ENCODE measurements around the gene DLX1.

Gene DLX1

GRCh38 chr2:172074254-172074653, 11.1 kb upstream of the DLX1 start:
- H3K27me3 ChIP-seq (ENCODE audit: low read depth) = no peaks in the 10 kb centered on the region
- in situ Hi-C loops (cut with MboI; ENCODE audit: low sequenced_read_pairs) = no loop called here
- no peaks in the 10 kb centered on the region for H3K36me3 ChIP-seq (replicated peaks)
- H3K9me3 ChIP-seq = no peaks in the 10 kb centered on the region
- DNase-seq (ENCODE audit: low spot score in 2 of 2) = no peak
- H3K4me3 ChIP-seq = no peak overlapping the region
- peaks cover 18% of the 10 kb centered on the region for H3K4me1 ChIP-seq

GRCh38 chr2:172079416-172079815, 5.9 kb upstream of the DLX1 start:
- no peak overlapping the region for H3K4me3 ChIP-seq
- DNase-seq (ENCODE audit: low spot score in 2 of 2) = no peak
- H3K36me3 ChIP-seq (replicated peaks) = no peaks in the 10 kb centered on the region
- no peaks in the 10 kb centered on the region for H3K27me3 ChIP-seq (ENCODE audit: low read depth)
- in situ Hi-C loops (cut with MboI; ENCODE audit: low sequenced_read_pairs) = no loop called here
- no peaks in the 10 kb centered on the region for H3K9me3 ChIP-seq
- peaks cover 5% of the 10 kb centered on the region for H3K4me1 ChIP-seq

- Histone ChIP-seq H3K4me3 (no peak overlapping the region), H3K36me3 (replicated peaks) (no peaks in the 10 kb centered on the region), H3K9me3 (no peaks in the 10 kb centered on the region), H3K4me1 (peaks cover 5% of the 10 kb centered on the region), H3K27me3 (ENCODE audit: low read depth) (no peaks in the 10 kb centered on the region)
- in situ Hi-C loops (cut with MboI; ENCODE audit: low sequenced_read_pairs) = no loop called here
- DNase-seq (ENCODE audit: low spot score in 2 of 2) = no peak
These were observed 5.3 kb upstream of the DLX1 start for GRCh38 chr2:172079838-172080640.

- Histone ChIP-seq H3K4me1 (peaks cover 5% of the 10 kb centered on the region), H3K27me3 (ENCODE audit: low read depth) (no peaks in the 10 kb centered on the region), H3K4me3 (no peak overlapping the region), H3K36me3 (replicated peaks) (no peaks in the 10 kb centered on the region), H3K9me3 (no peaks in the 10 kb centered on the region)
- DNase-seq (ENCODE audit: low spot score in 2 of 2) = no peak
- in situ Hi-C loops (cut with MboI; ENCODE audit: low sequenced_read_pairs) = no loop called here
These were observed 4.6 kb upstream of the DLX1 start for GRCh38 chr2:172080641-172081220.

GRCh38 chr2:172081221-172082022, 3.9 kb upstream of the DLX1 start:
- Histone ChIP-seq H3K9me3 (no peaks in the 10 kb centered on the region), H3K4me1 (peaks cover 10% of the 10 kb centered on the region), H3K4me3 (no peak overlapping the region), H3K36me3 (replicated peaks) (no peaks in the 10 kb centered on the region), H3K27me3 (ENCODE audit: low read depth) (no peaks in the 10 kb centered on the region)
- in situ Hi-C loops (cut with MboI; ENCODE audit: low sequenced_read_pairs) = no loop called here
- no peak for DNase-seq (ENCODE audit: low spot score in 2 of 2)

- 0 out of 2 replicates have a peak, but pooled peaks cover 3% of the 10 kb centered on the region for H3K36me3 ChIP-seq (replicated peaks)
- no peaks in the 10 kb centered on the region for H3K27me3 ChIP-seq (ENCODE audit: low read depth)
- DNase-seq (ENCODE audit: low spot score in 2 of 2) = no peak
- in situ Hi-C loops (cut with MboI; ENCODE audit: low sequenced_read_pairs) = no loop called here
- H3K4me1 ChIP-seq = peaks cover 18% of the 10 kb centered on the region
- no peaks in the 10 kb centered on the region for H3K9me3 ChIP-seq
- H3K4me3 ChIP-seq = no peak overlapping the region
These were observed 3.0 kb upstream of the DLX1 start for GRCh38 chr2:172082105-172082943.

GRCh38 chr2:172082944-172083627, 2.2 kb upstream of the DLX1 start:
- Histone ChIP-seq H3K4me1 (peaks cover 18% of the 10 kb centered on the region), H3K36me3 (replicated peaks) (0 out of 2 replicates have a peak, but pooled peaks cover 9% of the 10 kb centered on the region), H3K9me3 (no peaks in the 10 kb centered on the region), H3K27me3 (ENCODE audit: low read depth) (no peaks in the 10 kb centered on the region), H3K4me3 (no peak overlapping the region)
- in situ Hi-C loops (cut with MboI; ENCODE audit: low sequenced_read_pairs) = no loop called here
- DNase-seq (ENCODE audit: low spot score in 2 of 2) = no peak

- no peaks in the 10 kb centered on the region for H3K9me3 ChIP-seq
- H3K36me3 ChIP-seq (replicated peaks) = peaks cover 9% of the 10 kb centered on the region; the same call in 1 of the 2 replicates
- H3K27me3 ChIP-seq (ENCODE audit: low read depth) = no peaks in the 10 kb centered on the region
- peaks cover 18% of the 10 kb centered on the region for H3K4me1 ChIP-seq
- peak overlapping the region; percentile 49 for H3K4me3 ChIP-seq
- no peak for DNase-seq (ENCODE audit: low spot score in 2 of 2)
- in situ Hi-C loops (cut with MboI; ENCODE audit: low sequenced_read_pairs) = no loop called here
These were observed 1.5 kb upstream of the DLX1 start for GRCh38 chr2:172083628-172084394.

- Histone ChIP-seq H3K9me3 (no peaks in the 10 kb centered on the region), H3K27me3 (ENCODE audit: low read depth) (no peaks in the 10 kb centered on the region), H3K36me3 (replicated peaks) (peaks cover 9% of the 10 kb centered on the region; the same call in 1 of the 2 replicates), H3K4me1 (peaks cover 18% of the 10 kb centered on the region), H3K4me3 (peak overlapping the region; percentile 49)
- in situ Hi-C loops (cut with MboI; ENCODE audit: low sequenced_read_pairs) = no loop called here
- DNase-seq (ENCODE audit: low spot score in 2 of 2) = no peak
These were observed 987 bp upstream of the DLX1 start for GRCh38 chr2:172084395-172084644.

- H3K4me1 ChIP-seq = peaks cover 18% of the 10 kb centered on the region
- H3K9me3 ChIP-seq = no peaks in the 10 kb centered on the region
- H3K36me3 ChIP-seq (replicated peaks) = peaks cover 9% of the 10 kb centered on the region; the same call in 1 of the 2 replicates
- in situ Hi-C loops (cut with MboI; ENCODE audit: low sequenced_read_pairs) = no loop called here
- DNase-seq (ENCODE audit: low spot score in 2 of 2) = peak; percentile 94 to 96
- H3K27me3 ChIP-seq (ENCODE audit: low read depth) = no peaks in the 10 kb centered on the region
- peak overlapping the region; percentile 49 for H3K4me3 ChIP-seq
These were observed 455 bp upstream of the DLX1 start for GRCh38 chr2:172084645-172085459.

- Histone ChIP-seq H3K4me1 (peaks cover 18% of the 10 kb centered on the region), H3K4me3 (peak overlapping the region; percentile 49), H3K9me3 (no peaks in the 10 kb centered on the region), H3K27me3 (ENCODE audit: low read depth) (no peaks in the 10 kb centered on the region), H3K36me3 (replicated peaks) (peaks cover 9% of the 10 kb centered on the region; the same call in 1 of the 2 replicates)
- DNase-seq (ENCODE audit: low spot score in 2 of 2) = peak; percentile 37 to 57
- in situ Hi-C loops (cut with MboI; ENCODE audit: low sequenced_read_pairs) = no loop called here
These were observed 1.2 kb downstream of the DLX1 start for GRCh38 chr2:172086241-172087206.
